HepG2 (cell line): ENCODE results near the gene PLD2. TPM values are rescaled to one million over a fixed set of nuclear protein-coding genes. Genes with fewer than 3 reads are reported as not detected.

Source experiments
- AHDC1 ChIP-seq: sonication (generic); formaldehyde crosslinking; IDR thresholded peaks from 2 replicates; pipeline ENCODE4 v1.5.1; 2020; ENCODE audit warnings: mild to moderate bottlenecking, missing genetic modification reagents, borderline replicate concordance
- ARID2 ChIP-seq: sonication (generic); formaldehyde crosslinking; IDR thresholded peaks from 2 replicates; pipeline ENCODE4 v1.8.1; 2022; ENCODE audit warnings: mild to moderate bottlenecking, missing genetic modification reagents, borderline replicate concordance
- ARNT2 ChIP-seq: sonication (generic); formaldehyde crosslinking; IDR thresholded peaks from 2 replicates; pipeline ENCODE4 v1.8.0; 2022; ENCODE audit warnings: mild to moderate bottlenecking, low read depth, missing genetic modification reagents, moderate library complexity
- ATF1 ChIP-seq: IDR thresholded peaks from 2 replicates; pipeline ENCODE4 v1.6.1; 2016; ENCODE audit warnings: mild to moderate bottlenecking, control low read depth
- BCL6 ChIP-seq: IDR thresholded peaks from 2 replicates; pipeline ENCODE4 v1.6.1; 2016; ENCODE audit warnings: missing genetic modification reagents, missing compliant biosample characterization
- FOXA1 ChIP-seq, 2 experiments: fragments of 450-650 bp in 1 of 2; sonication (generic) in 1 of 2; formaldehyde crosslinking in 1 of 2; IDR thresholded peaks; 2 replicates each; pipeline versions ENCODE4 v1.4.0 to v1.6.1; 2016 to 2020; ENCODE audit warnings: missing genetic modification reagents in 1 of 2
- FOXC1 ChIP-seq: sonication (generic); formaldehyde crosslinking; IDR thresholded peaks from 2 replicates; pipeline ENCODE4 v1.8.0; 2022; ENCODE audit warnings: mild to moderate bottlenecking, missing genetic modification reagents, borderline replicate concordance
- FOXJ3 ChIP-seq: sonication (generic); formaldehyde crosslinking; IDR thresholded peaks from 2 replicates; pipeline ENCODE4 v1.4.0; 2020; ENCODE audit warnings: missing genetic modification reagents, mild to moderate bottlenecking, borderline replicate concordance
- NCOR1 ChIP-seq: fragments of 200-600 bp; sonication (generic); IDR thresholded peaks from 2 replicates; pipeline ENCODE4 v1.7.0; 2017; ENCODE audit warnings: antibody characterized with exemption, low read length, borderline replicate concordance
- NFKBIZ ChIP-seq: IDR thresholded peaks from 2 replicates; pipeline ENCODE4 v1.6.1; 2018; ENCODE audit warnings: missing genetic modification reagents, missing compliant biosample characterization
- REPIN1 ChIP-seq: sonication (generic); formaldehyde crosslinking; IDR thresholded peaks from 2 replicates; pipeline ENCODE4 v1.8.0; 2022; ENCODE audit warnings: missing genetic modification reagents, low read depth, mild to moderate bottlenecking, borderline replicate concordance
- TRAFD1 ChIP-seq: sonication (generic); formaldehyde crosslinking; IDR thresholded peaks from 2 replicates; pipeline ENCODE4 v1.5.1; 2020; ENCODE audit warnings: missing genetic modification reagents, mild to moderate bottlenecking, borderline replicate concordance
- ZFP82 ChIP-seq: sonication (generic); formaldehyde crosslinking; IDR thresholded peaks from 2 replicates; pipeline ENCODE4 v1.5.1; 2020; ENCODE audit warnings: mild to moderate bottlenecking, missing genetic modification reagents, borderline replicate concordance
- ZNF367 ChIP-seq: sonication (generic); formaldehyde crosslinking; IDR thresholded peaks from 2 replicates; pipeline ENCODE4 v1.4.0; 2020; ENCODE audit warnings: missing genetic modification reagents, borderline replicate concordance
- ZNF572 ChIP-seq: sonication (generic); formaldehyde crosslinking; IDR thresholded peaks from 2 replicates; pipeline ENCODE4 v1.5.1; 2020; ENCODE audit warnings: mild to moderate bottlenecking, missing genetic modification reagents
- ZNF784 ChIP-seq: sonication (generic); formaldehyde crosslinking; IDR thresholded peaks from 2 replicates; pipeline ENCODE4 v1.5.1; 2020; ENCODE audit warnings: missing genetic modification reagents, mild to moderate bottlenecking, borderline replicate concordance
- ZSCAN12 ChIP-seq: sonication (generic); formaldehyde crosslinking; IDR thresholded peaks from 2 replicates; pipeline ENCODE4 v1.9.0; 2021; ENCODE audit warnings: mild to moderate bottlenecking, missing genetic modification reagents
- polyA plus RNA-seq, 8 experiments: library from polyadenylated mRNA; depleted of rRNA in 3 of 8; stranded (reverse) in 7 of 8; unstranded in 1 of 8; fragments of >200 nt; fragmentation: Illumina TruSeq in 4 of 8; extraction: Trizol in 4 of 8; gene quantifications; 2 replicates each; pipeline versions ENCODE4 v1.2.1 to v1.2.3, GENCODE V29; 2011 to 2016; ENCODE audit warnings: low read depth in 4 of 8, missing spikeins in 1 of 8, mixed read lengths in 1 of 8; ENCODE audit not compliant: insufficient read depth in 1 of 8
- total RNA-seq, 5 experiments: library from RNA; depleted of rRNA; stranded (reverse); fragments of >200 nt; fragmentation: Illumina TruSeq; extraction: Trizol; gene quantifications; 2 replicates each; pipeline ENCODE4 v1.2.3, GENCODE V29; 2016; ENCODE audit warnings: low read depth in 1 of 5

PLD2 gene
- total and polyA plus RNA-seq, 2 of the 13 experiments (the other 11 are each of a cell fraction or from before 2014, with no cell fraction given) = 13.4 to 29.7 TPM

GRCh38 chr17:4771519-4772234 lies 35.3 kb upstream of the PLD2 start, which contains the start of gene TM4SF5 (continued):
- TF ChIP-seq AHDC1 (CRISPR knock-in tag) = peak; percentile 72; the same call in 1 of the 2 replicates
- TF ChIP-seq FOXJ3 (CRISPR knock-in tag) = peak; percentile 61; the same call in 1 of the 2 replicates
- TF ChIP-seq FOXA1 (IDR thresholded peaks at IDR 0.05) = no peak
- peak; percentile 50 for TF ChIP-seq FOXA1 (CRISPR knock-in tag; IDR thresholded peaks at IDR 0.05)
- no peak for TF ChIP-seq ZNF367
- TF ChIP-seq BCL6 (CRISPR knock-in tag) = peak; percentile 52
- TF ChIP-seq ZFP82 (CRISPR knock-in tag) = 0 out of 2 replicates have a peak, but pooled peaks have one; percentile 27
- peak; percentile 96 for TF ChIP-seq ARID2
- peak; percentile 58; the same call in 1 of the 2 replicates for TF ChIP-seq REPIN1
- TF ChIP-seq ZNF784 (CRISPR knock-in tag) = no peak
- 0 out of 2 replicates have a peak, but pooled peaks have one; percentile 78 for TF ChIP-seq ZNF572 (CRISPR knock-in tag)
- 0 out of 2 replicates have a peak, but pooled peaks have one; percentile 25 for TF ChIP-seq ZSCAN12 (CRISPR knock-in tag)
- TF ChIP-seq NCOR1 = peak; percentile 80; the same call in 1 of the 2 replicates
- TF ChIP-seq NFKBIZ (CRISPR knock-in tag) = 0 out of 2 replicates have a peak, but pooled peaks have one; percentile 44
- peak; percentile 70; the same call in 1 of the 2 replicates for TF ChIP-seq FOXC1 (CRISPR knock-in tag)
- peak; percentile 67; the same call in 1 of the 2 replicates for TF ChIP-seq ARNT2 (CRISPR knock-in tag)
- TF ChIP-seq ATF1 = no peak
- no peak for TF ChIP-seq TRAFD1 (CRISPR knock-in tag)
